ENCODE measurements around the gene KICS2. TPM values are rescaled to one million over a fixed set of nuclear protein-coding genes. Genes with fewer than 3 reads are reported as not detected.

Gene KICS2
- total and polyA plus RNA-seq, 2 of the 8 experiments (the other 6 are each of a cell fraction or from before 2014, with no cell fraction given) = 5.6 to 9.5 TPM

GRCh38 chr12:64268409-64268808, 46.3 kb upstream of the KICS2 start:
- H3K56ac ChIP-seq (replicated peaks; ENCODE audit: insufficient read length, low read depth, low read length) = no peak overlapping the region
- H2BK15ac ChIP-seq (ENCODE audit: low read length) = no peak overlapping the region
- H3K23ac ChIP-seq (ENCODE audit: insufficient read length) = no peak overlapping the region
- H2AFZ ChIP-seq (ENCODE audit: low read length) = no peak overlapping the region
- WGBS, 2 experiments (ENCODE audit: extremely low coverage in 1 of 2, insufficient coverage in 1 of 2, insufficient read length in 1 of 2, insufficient replicate concordance in 2 of 2, low coverage in 1 of 2, low lambda C conversion rate in 2 of 2, missing lambda C conversion rate in 1 of 2) = 75% methylated on average over 2 of the region's 2 CpGs; no CpG with 5 or more reads in 1 of the 2 experiments
- no peaks in the 10 kb centered on the region for H3K23me2 ChIP-seq (ENCODE audit: low read depth, low read length)
- no peak overlapping the region for H3K14ac ChIP-seq (ENCODE audit: insufficient read length)
- no peak for DNase-seq (ENCODE audit: low read depth in 1 of 2, low spot score in 2 of 2)
- no peaks in the 10 kb centered on the region for H3K79me1 ChIP-seq (ENCODE audit: low read depth, low read length)
- H2BK20ac ChIP-seq (ENCODE audit: low read length) = no peak overlapping the region
- no peak for FAIRE-seq
- H3K9me3 ChIP-seq (ENCODE audit: insufficient read depth in 2 of 2, low read depth in 1 of 2, low read length in 1 of 2) = no peaks in the 10 kb centered on the region
- no peak overlapping the region for H3K18ac ChIP-seq (ENCODE audit: extremely low read depth, low read length)
- H3K27ac ChIP-seq (ENCODE audit: low read depth, low read length) = no peak overlapping the region
- H3K4me2 ChIP-seq (ENCODE audit: insufficient read depth in 1 of 2, low read depth in 2 of 2, low read length in 2 of 2) = no peak overlapping the region
- H3K4me3 ChIP-seq (ENCODE audit: extremely low read depth in 1 of 4, insufficient read depth in 2 of 4, low read depth in 3 of 4, low read length in 4 of 4) = no peak overlapping the region
- no peak overlapping the region for H2BK120ac ChIP-seq (replicated peaks; ENCODE audit: low read depth, low read length)
- no peak overlapping the region for H2BK12ac ChIP-seq (ENCODE audit: low read depth, low read length)
- CTCF ChIA-PET (ENCODE audit: partially characterized antibody) = interaction anchor here (0.9 to 1.8 kb wide), 4 partner anchors 12 to 425 kb away, joined by 3 read pairs; no protein-coding TSS in a partner anchor
- H3K4ac ChIP-seq (replicated peaks; ENCODE audit: insufficient read length, low read depth, low read length) = no peak overlapping the region
- no peak overlapping the region for H4K91ac ChIP-seq (replicated peaks; ENCODE audit: insufficient read length, low read length)
- H4K8ac ChIP-seq (ENCODE audit: extremely low read depth, insufficient read depth, low read length) = no peak overlapping the region
- POLR2A ChIA-PET (ENCODE audit: partially characterized antibody) = no interaction called here
- H2AK5ac ChIP-seq (ENCODE audit: low read depth, low read length) = no peak overlapping the region
- H3K9ac ChIP-seq (replicated peaks in 1 of 4; ENCODE audit: extremely low read depth in 1 of 4, low read depth in 3 of 4, low read length in 3 of 4) = no peak overlapping the region
- H4K20me1 ChIP-seq (replicated peaks in 1 of 2; ENCODE audit: control insufficient read depth in 1 of 2, insufficient read depth in 2 of 2, low read length in 2 of 2) = no peaks in the 10 kb centered on the region
- peaks cover 0 to 1% (median 0%) of the 10 kb centered on the region in 4 experiments; a peak in 1 of 7 replicates for H3K4me1 ChIP-seq (replicated peaks in 1 of 4; ENCODE audit: control insufficient read depth in 3 of 4, insufficient read depth in 4 of 4, low read length in 3 of 4)
- no peaks in the 10 kb centered on the region for H3K79me2 ChIP-seq (ENCODE audit: control insufficient read depth in 1 of 2, insufficient read depth in 2 of 2, low read length in 2 of 2)
- no peaks in the 10 kb centered on the region for H3K36me3 ChIP-seq (ENCODE audit: control insufficient read depth in 2 of 4, insufficient read depth in 4 of 4, low read length in 3 of 4)
- H2BK5ac ChIP-seq (ENCODE audit: low read depth, low read length) = no peak overlapping the region
- H4K5ac ChIP-seq (ENCODE audit: insufficient read length, low read depth, low read length) = no peak overlapping the region
- H3K27me3 ChIP-seq (replicated peaks in 1 of 4; ENCODE audit: control insufficient read depth in 3 of 4, extremely low read depth in 1 of 4, insufficient read depth in 3 of 4, low read length in 3 of 4) = no peaks in the 10 kb centered on the region
- no peak for TF ChIP-seq GABPA (IDR thresholded peaks at IDR 0.05; ENCODE audit: borderline replicate concordance, insufficient read depth, low read length)
- TF ChIP-seq HDAC6 (IDR thresholded peaks at IDR 0.05; ENCODE audit: low read depth, low read length) = no peak
- TF ChIP-seq CTCF (IDR thresholded peaks at IDR 0.05; ENCODE audit: control extremely low read depth in 1 of 3, insufficient read depth in 1 of 3, low read depth in 1 of 3, low read length in 3 of 3) = no peak
- no peak for TF ChIP-seq ATF2 (IDR thresholded peaks at IDR 0.05; ENCODE audit: low read length)
- TF ChIP-seq BRCA1 (IDR thresholded peaks at IDR 0.05; ENCODE audit: low read depth, low read length) = no peak
- no peak for TF ChIP-seq ASH2L (IDR thresholded peaks at IDR 0.05; ENCODE audit: low read length)
- no peak for TF ChIP-seq CHD2 (IDR thresholded peaks at IDR 0.05; ENCODE audit: low read length)
- no peak for TF ChIP-seq MAFK (IDR thresholded peaks at IDR 0.05; ENCODE audit: low read depth, low read length)
- no peak for TF ChIP-seq ATF3 (IDR thresholded peaks at IDR 0.05; ENCODE audit: insufficient read depth, low read depth, low read length)
- no peak for TF ChIP-seq POLR2AphosphoS5 (IDR thresholded peaks at IDR 0.05; ENCODE audit: low read depth, low read length)
